ENCODE data around the gene CSNK1A1.

- no peak for TF ChIP-seq GATA2 (IDR thresholded peaks at IDR 0.05; ENCODE audit: low read depth, low read length)
- TF ChIP-seq GATA3 (IDR thresholded peaks at IDR 0.05; ENCODE audit: low read depth, low read length) = no peak
These were observed 48.1 kb upstream of the CSNK1A1 start for GRCh38 chr5:149599375-149599774.

Data from SH-SY5Y (cell line).